HG02623 (cell line): ENCODE measurements around the gene NUDT3.
"Not testable (repeated sequence)": the region's sequence is repeated elsewhere in the genome, so short reads cannot be mapped to it uniquely, and the experiment has no call there.

Experiments
- ATAC-seq: cut with Tn5 transposase; IDR thresholded peaks from one replicate; pipeline ENCODE4 v1.9.1; 2021; ENCODE audit warnings: moderate library complexity; ENCODE audit not compliant: unreplicated experiment

Gene NUDT3

GRCh38 chr6:34371865-34372264 lies 20.6 kb downstream of the NUDT3 start:
- ATAC-seq = not testable (repeated sequence)

- ATAC-seq = no peak
Observed at GRCh38 chr6:34370361-34370760, 22.1 kb downstream of the NUDT3 start.

GRCh38 chr6:34369385-34369784 lies 23.1 kb downstream of the NUDT3 start:
- no peak for ATAC-seq

GRCh38 chr6:34366639-34366921 lies 25.9 kb downstream of the NUDT3 start:
- no peak for ATAC-seq

GRCh38 chr6:34365781-34366638 lies 26.5 kb downstream of the NUDT3 start:
- not testable (repeated sequence) for ATAC-seq

GRCh38 chr6:34363681-34364075 lies 28.8 kb downstream of the NUDT3 start:
- ATAC-seq = not testable (repeated sequence)

GRCh38 chr6:34362909-34363680 lies 29.4 kb downstream of the NUDT3 start:
- ATAC-seq = no peak

GRCh38 chr6:34362176-34362575 lies 30.3 kb downstream of the NUDT3 start:
- ATAC-seq = no peak

- no peak for ATAC-seq
Observed at GRCh38 chr6:34360556-34360955, 31.9 kb downstream of the NUDT3 start.

- ATAC-seq = no peak
Observed at GRCh38 chr6:34359418-34360158, 32.9 kb downstream of the NUDT3 start.

- ATAC-seq = no peak
Observed at GRCh38 chr6:34358389-34358905, 34.0 kb downstream of the NUDT3 start.

- no peak for ATAC-seq
Observed at GRCh38 chr6:34357937-34358336, 34.5 kb downstream of the NUDT3 start.

- no peak for ATAC-seq
Observed at GRCh38 chr6:34355889-34356288, 36.6 kb downstream of the NUDT3 start.

GRCh38 chr6:34354230-34354629 lies 38.2 kb downstream of the NUDT3 start:
- not testable (repeated sequence) for ATAC-seq

GRCh38 chr6:34353530-34353929 lies 38.9 kb downstream of the NUDT3 start:
- not testable (repeated sequence) for ATAC-seq

GRCh38 chr6:34352305-34352937 lies 40.0 kb downstream of the NUDT3 start:
- no peak for ATAC-seq

GRCh38 chr6:34350934-34351217 lies 41.6 kb downstream of the NUDT3 start:
- ATAC-seq = no peak

- no peak for ATAC-seq
Observed at GRCh38 chr6:34350137-34350933, 42.1 kb downstream of the NUDT3 start.

GRCh38 chr6:34349211-34349610 lies 43.3 kb downstream of the NUDT3 start:
- ATAC-seq = no peak

- no peak for ATAC-seq
Observed at GRCh38 chr6:34347303-34347702, 45.2 kb downstream of the NUDT3 start.
